Tibial artery (tissue), 4 donors: ENCODE data around the gene CCL23.

Source experiments
- DNase-seq, 2 donors: peaks; one replicate each; pipeline ENCODE4 v3.0.0-alpha.2; 2019
- H3K27ac ChIP-seq, 2 donors: fragments of 200-600 bp; sonication (generic) in 1 of 2; 1 replicate in 1 of 2; 2 replicates in 1 of 2; pipeline ENCODE4 v1.5.1; 2018 to 2019; ENCODE audit warnings: mild to moderate bottlenecking in 1 of 2
- H3K27me3 ChIP-seq, 2 donors: fragments of 200-600 bp; sonication (generic) in 1 of 2; one replicate each; pipeline versions ENCODE4 v1.5.1 to v1.6.0; 2016 to 2019
- H3K36me3 ChIP-seq, 3 donors: fragments of 200-600 bp; sonication (generic) in 2 of 3; one replicate each; pipeline ENCODE4 v1.5.1; 2016 to 2019; ENCODE audit warnings: mild to moderate bottlenecking in 2 of 3
- H3K4me1 ChIP-seq, 4 donors: fragments of 200-600 bp; sonication (generic) in 2 of 4; 1 replicate in 3 of 4; 2 replicates in 1 of 4; pipeline ENCODE4 v1.5.1; 2016 to 2019
- H3K4me3 ChIP-seq, 2 donors: fragments of 200-600 bp; sonication (generic) in 1 of 2; 1 replicate in 1 of 2; 2 replicates in 1 of 2; pipeline ENCODE4 v1.5.1; 2018 to 2019; ENCODE audit warnings: mild to moderate bottlenecking in 2 of 2
- H3K9me3 ChIP-seq, 3 donors: fragments of 200-600 bp; sonication (generic) in 1 of 3; one replicate each; pipeline ENCODE4 v1.5.1; 2016 to 2019
- intact Hi-C: fragments of 100-400 bp; cut with DNase I; formaldehyde crosslinking; loops from one replicate; pipeline ENCODE4 v1.15.0; 2023; ENCODE audit warnings: low total_unique reads
- TF ChIP-seq, protein P1 (sequence below), 2 experiments: fragments of 200-600 bp in 1 of 2; fragments of 450-650 bp in 1 of 2; IDR thresholded peaks; one replicate each; pipeline ENCODE4 v1.5.1; 2017 to 2019; ENCODE audit warnings: antibody characterized with exemption in 2 of 2, mild to moderate bottlenecking in 1 of 2, moderate library complexity in 1 of 2

The CCL23 gene

DNA sequence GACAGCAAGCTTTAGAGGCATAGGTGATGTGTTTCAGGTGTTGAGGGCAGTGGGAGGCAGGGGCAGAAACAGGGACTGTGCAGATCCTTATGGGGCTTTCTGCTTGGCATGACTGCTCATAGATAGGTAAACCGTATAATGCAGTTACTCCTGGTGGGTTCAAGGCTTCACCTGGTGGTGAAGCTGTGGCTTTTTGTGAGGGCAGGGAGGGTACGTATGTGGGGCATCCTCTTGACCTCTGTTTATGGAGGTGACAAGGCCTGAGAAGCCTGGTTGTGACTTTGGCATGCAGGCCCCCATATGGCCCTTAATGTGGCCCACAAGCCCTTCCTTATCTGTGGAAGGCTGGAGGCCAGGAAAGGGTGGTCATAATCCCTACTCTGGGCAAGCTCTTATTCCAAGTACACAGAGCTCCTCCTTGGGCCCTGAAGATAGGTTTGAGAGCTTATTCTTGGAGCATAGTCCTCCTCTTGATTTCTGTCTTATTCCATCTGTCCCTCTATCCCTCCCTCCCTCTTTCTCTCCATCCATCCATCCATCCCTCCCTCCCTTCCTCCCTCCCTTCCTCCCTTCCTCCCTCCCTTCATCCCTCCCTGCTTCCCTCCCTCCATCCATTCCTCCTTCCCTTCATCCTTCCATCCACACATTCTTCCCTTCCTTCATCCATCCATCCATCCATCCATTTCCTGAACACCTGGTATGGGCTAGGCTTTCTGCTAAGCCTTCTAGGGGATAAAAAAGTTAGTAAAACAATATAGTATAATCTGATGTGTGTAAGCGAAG, 35.2 kb downstream of the CCL23 start:
- intact Hi-C loops: no loop called here
- TF ChIP-seq, protein P1, sequence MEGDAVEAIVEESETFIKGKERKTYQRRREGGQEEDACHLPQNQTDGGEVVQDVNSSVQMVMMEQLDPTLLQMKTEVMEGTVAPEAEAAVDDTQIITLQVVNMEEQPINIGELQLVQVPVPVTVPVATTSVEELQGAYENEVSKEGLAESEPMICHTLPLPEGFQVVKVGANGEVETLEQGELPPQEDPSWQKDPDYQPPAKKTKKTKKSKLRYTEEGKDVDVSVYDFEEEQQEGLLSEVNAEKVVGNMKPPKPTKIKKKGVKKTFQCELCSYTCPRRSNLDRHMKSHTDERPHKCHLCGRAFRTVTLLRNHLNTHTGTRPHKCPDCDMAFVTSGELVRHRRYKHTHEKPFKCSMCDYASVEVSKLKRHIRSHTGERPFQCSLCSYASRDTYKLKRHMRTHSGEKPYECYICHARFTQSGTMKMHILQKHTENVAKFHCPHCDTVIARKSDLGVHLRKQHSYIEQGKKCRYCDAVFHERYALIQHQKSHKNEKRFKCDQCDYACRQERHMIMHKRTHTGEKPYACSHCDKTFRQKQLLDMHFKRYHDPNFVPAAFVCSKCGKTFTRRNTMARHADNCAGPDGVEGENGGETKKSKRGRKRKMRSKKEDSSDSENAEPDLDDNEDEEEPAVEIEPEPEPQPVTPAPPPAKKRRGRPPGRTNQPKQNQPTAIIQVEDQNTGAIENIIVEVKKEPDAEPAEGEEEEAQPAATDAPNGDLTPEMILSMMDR (IDR thresholded peaks at IDR 0.05): no peak
- no peak for DNase-seq
- Histone ChIP-seq H3K4me3 (no peak overlapping the region), H3K27me3 (peaks cover 0 to 14% of the 10 kb centered on the region in 2 donors), H3K4me1 (no peaks in the 10 kb centered on the region), H3K9me3 (no peaks in the 10 kb centered on the region), H3K36me3 (no peaks in the 10 kb centered on the region), H3K27ac (no peak overlapping the region)

DNA sequence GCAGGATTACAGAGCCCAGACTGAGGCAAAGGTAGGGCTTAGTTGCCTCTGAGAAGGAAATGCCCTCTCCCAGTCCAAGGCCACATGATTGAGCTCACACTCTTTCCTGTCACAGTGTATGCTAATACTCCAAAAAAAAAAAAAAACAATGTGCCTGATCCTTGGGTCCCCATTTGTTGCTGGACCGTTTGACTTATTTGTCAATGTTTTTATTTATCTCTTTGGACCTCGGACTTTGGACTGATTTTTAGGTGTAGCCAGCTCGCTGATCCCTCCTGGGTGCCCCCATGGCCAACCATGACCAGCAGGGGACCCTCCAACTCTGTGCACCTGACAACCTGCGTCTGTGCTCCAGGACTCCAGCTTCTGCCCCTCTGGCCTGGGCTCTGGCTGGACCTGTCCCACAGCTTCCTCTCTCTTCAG, 35.9 kb downstream of the CCL23 start:
- Histone ChIP-seq H3K4me3 (no peak overlapping the region), H3K4me1 (no peaks in the 10 kb centered on the region), H3K27me3 (peaks cover 0 to 14% of the 10 kb centered on the region in 2 donors), H3K36me3 (no peaks in the 10 kb centered on the region), H3K9me3 (no peaks in the 10 kb centered on the region), H3K27ac (no peak overlapping the region)
- TF ChIP-seq, protein P1 (IDR thresholded peaks at IDR 0.05): no peak
- no peak for DNase-seq
- intact Hi-C loops: no loop called here

DNA sequence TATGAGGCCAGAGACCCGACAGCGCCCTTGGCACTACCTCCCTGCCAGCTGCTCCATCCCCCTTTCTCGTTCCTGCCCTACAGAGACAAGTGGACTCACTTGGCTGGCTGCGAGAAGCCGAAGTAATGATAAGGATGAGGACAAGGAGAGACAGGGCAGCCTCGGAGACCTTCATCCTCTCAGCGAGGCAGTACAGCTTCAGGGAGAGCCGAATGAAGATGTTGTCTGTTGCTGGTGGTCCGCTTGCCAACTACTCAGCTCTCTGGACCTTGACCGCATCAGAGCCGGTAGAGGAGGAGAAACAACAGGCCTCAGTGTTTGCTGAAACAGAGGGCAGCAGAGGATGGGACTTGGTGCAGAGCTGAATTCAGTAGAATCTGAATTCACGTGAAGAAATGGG, 36.5 kb downstream of the CCL23 start, which contains the start of gene CCL16:
CCL16 (minus strand) TSS at position 252 of the 400 bp plus-strand sequence; CDS start at position 175, 77 bp downstream.
- H3K27me3 ChIP-seq: peaks cover 0 to 14% of the 10 kb centered on the region in 2 donors
- H3K27ac ChIP-seq: no peak within 1 kb of the TSS
- no peak for DNase-seq
- H3K4me3 ChIP-seq: no peak within 1 kb of the TSS
- H3K9me3 ChIP-seq: no peaks in the 10 kb centered on the region
- intact Hi-C loops: no loop called here
- no peaks in the 10 kb centered on the region for H3K36me3 ChIP-seq
- H3K4me1 ChIP-seq: no peaks in the 10 kb centered on the region
- TF ChIP-seq, protein P1 (IDR thresholded peaks at IDR 0.05): no peak

DNA sequence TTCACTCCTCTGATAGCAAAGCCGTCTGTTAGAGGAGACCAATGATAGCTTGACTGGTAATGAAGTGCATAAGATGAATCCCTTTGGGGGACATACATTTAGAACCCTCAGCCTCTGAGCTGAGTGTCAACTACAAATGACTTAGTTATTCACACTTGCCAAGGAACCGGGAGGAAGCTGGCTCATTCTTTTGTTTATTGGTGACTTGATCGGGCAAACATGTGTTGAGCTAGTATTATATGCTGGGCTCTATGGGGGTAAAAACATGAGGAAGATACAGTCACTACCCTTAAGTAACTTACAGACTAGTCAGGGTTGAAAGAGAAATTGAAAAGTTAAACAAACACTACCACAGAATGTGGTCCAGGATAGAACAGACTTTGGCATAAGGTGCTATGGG, 39.4 kb downstream of the CCL23 start:
- intact Hi-C loops: loop anchor here (10.0 kb wide), 1 partner anchor 496 kb away; no protein-coding TSS in a partner anchor

DNA sequence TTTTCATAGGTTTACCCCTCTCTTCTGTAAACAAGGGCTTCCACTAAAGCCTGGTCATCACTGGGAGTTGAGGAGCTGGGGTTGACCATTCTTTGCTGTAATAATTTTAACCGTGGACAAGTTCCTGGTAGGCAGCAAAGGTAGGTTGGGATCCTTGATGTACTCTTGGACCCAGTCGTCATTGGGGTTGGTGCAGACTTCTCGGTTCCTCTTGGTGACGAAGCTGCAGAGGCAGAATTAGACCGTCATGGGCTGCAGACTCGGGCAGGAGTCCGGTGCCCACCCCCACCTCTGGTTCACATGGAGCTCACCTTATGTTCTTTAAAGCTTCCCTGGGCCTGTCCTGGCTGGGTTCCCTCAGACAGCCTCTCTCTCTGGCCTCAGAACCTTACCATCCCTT, 40.3 kb downstream of the CCL23 start:
- H3K9me3 ChIP-seq: no peaks in the 10 kb centered on the region
- no peak for DNase-seq
- H3K36me3 ChIP-seq: no peaks in the 10 kb centered on the region
- peaks cover 0 to 14% of the 10 kb centered on the region in 2 donors for H3K27me3 ChIP-seq
- H3K27ac ChIP-seq: no peak overlapping the region
- H3K4me3 ChIP-seq: no peak overlapping the region
- H3K4me1 ChIP-seq: no peaks in the 10 kb centered on the region
- TF ChIP-seq, protein P1 (IDR thresholded peaks at IDR 0.05): no peak
- intact Hi-C loops: loop anchor here (10.0 kb wide), 1 partner anchor 497 kb away; no protein-coding TSS in a partner anchor

More for the DNA sequence above, 39.4 kb downstream of the CCL23 start:
- H3K4me1 ChIP-seq: no peaks in the 10 kb centered on the region
- no peaks in the 10 kb centered on the region for H3K9me3 ChIP-seq
- no peak overlapping the region for H3K27ac ChIP-seq
- TF ChIP-seq, protein P1 (IDR thresholded peaks at IDR 0.05): no peak
- H3K4me3 ChIP-seq: no peak overlapping the region
- H3K27me3 ChIP-seq: peaks cover 0 to 14% of the 10 kb centered on the region in 2 donors
- DNase-seq: no peak
- H3K36me3 ChIP-seq: no peaks in the 10 kb centered on the region
